Sigmoid colon (tissue), 3 donors: ENCODE results near the gene C7orf33.

Experiments used
- CTCF ChIP-seq, 4 experiments: fragments of 450-650 bp in 3 of 4; fragments of 200-600 bp in 1 of 4; IDR thresholded peaks; one replicate each; pipeline ENCODE4 v1.5.1; 2016 to 2019; ENCODE audit warnings: antibody characterized with exemption in 4 of 4, mild to moderate bottlenecking in 3 of 4, moderate library complexity in 2 of 4
- POLR2A ChIP-seq, 2 donors: fragments of 450-650 bp; IDR thresholded peaks; one replicate each; pipeline ENCODE4 v1.6.1; 2016; ENCODE audit warnings: antibody characterized with exemption in 2 of 2, mild to moderate bottlenecking in 2 of 2, moderate library complexity in 2 of 2

- TF ChIP-seq CTCF (IDR thresholded peaks at IDR 0.05) (no peak), POLR2A (IDR thresholded peaks at IDR 0.05) (no peak)
These were observed 5.2 kb upstream of the C7orf33 start for GRCh38 chr7:148585399-148585798.
